Keratinocyte (primary cell): ENCODE results near the gene PRICKLE3. TPM values are rescaled to one million over a fixed set of nuclear protein-coding genes. Genes with fewer than 3 reads are reported as not detected.

ENCODE experiments used
- DNase-seq: peaks from one replicate; pipeline ENCODE4 v3.0.0-alpha.2; 2011; ENCODE audit warnings: low read depth, missing footprints, low spot score
- FAIRE-seq: peaks from 2 replicates; lab custom pipeline; 2011; peaks lifted over from hg19 to GRCh38; lab: Jason Lieb, UNC
- H2AFZ ChIP-seq: 2 replicates; pipeline ENCODE4 v1.6.0; 2012; ENCODE audit warnings: low read length, control low read depth, inconsistent platforms; ENCODE audit not compliant: control insufficient read depth
- H3K27ac ChIP-seq: 2 replicates; pipeline ENCODE4 v1.5.1; 2011; ENCODE audit warnings: low read length; ENCODE audit not compliant: control insufficient read depth, insufficient read depth
- H3K27me3 ChIP-seq: 3 replicates; pipeline ENCODE4 v1.6.0; 2011; ENCODE audit warnings: low read length; ENCODE audit not compliant: control insufficient read depth, insufficient read depth; ENCODE audit errors: extremely low read depth
- H3K36me3 ChIP-seq, 2 experiments: 2 replicates in 1 of 2; 3 replicates in 1 of 2; pipeline ENCODE4 v1.5.1; 2011; ENCODE audit warnings: low read length in 2 of 2, mild to moderate bottlenecking in 1 of 2; ENCODE audit not compliant: control insufficient read depth in 2 of 2, insufficient read depth in 2 of 2; ENCODE audit errors: extremely low read depth in 1 of 2
- H3K4me1 ChIP-seq: 3 replicates; pipeline ENCODE4 v1.5.1; 2011; ENCODE audit warnings: low read length; ENCODE audit not compliant: control insufficient read depth, insufficient read depth; ENCODE audit errors: extremely low read depth
- H3K4me2 ChIP-seq: 3 replicates; pipeline ENCODE4 v1.6.0; 2011; ENCODE audit warnings: low read depth, low read length; ENCODE audit not compliant: control insufficient read depth, insufficient read depth; ENCODE audit errors: extremely low read depth
- H3K4me3 ChIP-seq, 3 experiments: fragments of 200-600 bp in 1 of 3; sonication (generic) in 1 of 3; 2 replicates in 2 of 3; 3 replicates in 1 of 3; pipeline ENCODE4 v1.5.1; 2011 to 2016; ENCODE audit warnings: low read length in 3 of 3, mild to moderate bottlenecking in 3 of 3, control low read depth in 2 of 3, inconsistent platforms in 1 of 3, low read depth in 1 of 3, mixed read lengths in 1 of 3, mixed run types in 1 of 3, moderate library complexity in 1 of 3; ENCODE audit not compliant: control insufficient read depth in 2 of 3, insufficient read depth in 2 of 3; ENCODE audit errors: extremely low read depth in 1 of 3
- H3K79me2 ChIP-seq: 2 replicates; pipeline ENCODE4 v1.6.0; 2012; ENCODE audit warnings: low read length; ENCODE audit not compliant: control insufficient read depth, insufficient read depth
- H3K9ac ChIP-seq: 3 replicates; pipeline ENCODE4 v1.6.0; 2011; ENCODE audit warnings: low read length; ENCODE audit not compliant: control insufficient read depth, insufficient read depth; ENCODE audit errors: extremely low read depth
- H3K9me1 ChIP-seq: 3 replicates; pipeline ENCODE4 v1.6.0; 2011; ENCODE audit warnings: low read length; ENCODE audit not compliant: control insufficient read depth, insufficient read depth; ENCODE audit errors: extremely low read depth
- H3K9me3 ChIP-seq: 2 replicates; pipeline ENCODE4 v1.5.1; 2012; ENCODE audit warnings: low read depth, low read length; ENCODE audit not compliant: control insufficient read depth
- H4K20me1 ChIP-seq: 3 replicates; pipeline ENCODE4 v1.6.0; 2011; ENCODE audit warnings: low read length; ENCODE audit not compliant: control insufficient read depth, insufficient read depth; ENCODE audit errors: extremely low read depth
- CTCF ChIP-seq, 3 experiments: IDR thresholded peaks in 1 of 3; conservative IDR thresholded peaks in 1 of 3; optimal IDR thresholded peaks in 1 of 3; 2 replicates in 2 of 3; 3 replicates in 1 of 3; pipeline versions ENCODE3 to v1.5.1; 2011; ENCODE audit warnings: low read length in 3 of 3, mild to moderate bottlenecking in 3 of 3, moderate library complexity in 2 of 3, control low read depth in 1 of 3, inconsistent platforms in 1 of 3; ENCODE audit not compliant: insufficient read depth in 2 of 3; ENCODE audit errors: extremely low read depth in 1 of 3
- EZH2 ChIP-seq: IDR thresholded peaks from one replicate; pipeline ENCODE4 v1.6.1; 2012; ENCODE audit warnings: inconsistent platforms, mild to moderate bottlenecking, low read length, moderate library complexity
- dilution Hi-C: fragments of 300-500 bp; cut with MboI; formaldehyde crosslinking; loops from one replicate; pipeline ENCODE4 v1.7.0; 2020; ENCODE audit warnings: low sequenced_read_pairs; ENCODE audit not compliant: extremely low pct_ligation_motif_present
- polyA plus RNA-seq, 5 experiments: library from polyadenylated mRNA; depleted of rRNA in 3 of 5; stranded (reverse) in 3 of 5; stranded (forward) in 1 of 5; unstranded in 1 of 5; fragments of >200 nt; gene quantifications; 1 replicate in 1 of 5; 2 replicates in 3 of 5; 3 replicates in 1 of 5; pipeline versions ENCODE4 v1.2.1 to v1.2.3, GENCODE V29; 2011 to 2012; ENCODE audit warnings: missing spikeins in 2 of 5, low read depth in 1 of 5, low replicate concordance in 1 of 5

The PRICKLE3 gene
- polyA plus RNA-seq, 1 donor (not counting 4 experiments of a cell fraction or from before 2014, with no cell fraction given), result 8.7 TPM

GRCh38 chrX:49206543-49206942 lies 20.4 kb upstream of the PRICKLE3 start:
- Histone ChIP-seq H3K4me3 (no peak overlapping the region), H3K4me2 (no peak overlapping the region), H3K36me3 (no peaks in the 10 kb centered on the region), H3K9me1 (no peaks in the 10 kb centered on the region), H2AFZ (no peak overlapping the region), H3K9ac (no peak overlapping the region), H3K4me1 (no peaks in the 10 kb centered on the region), H3K27ac (no peak overlapping the region), H3K27me3 (no peaks in the 10 kb centered on the region), H3K9me3 (no peaks in the 10 kb centered on the region), H4K20me1 (no peaks in the 10 kb centered on the region), H3K79me2 (no peaks in the 10 kb centered on the region)
- no peak for FAIRE-seq
- dilution Hi-C loops, result no loop called here
- TF ChIP-seq CTCF (optimal IDR thresholded peaks at IDR 0.05 in 1 of 3, IDR thresholded peaks at IDR 0.05 in 1 of 3, conservative IDR thresholded peaks at IDR 0.05 in 1 of 3; ENCODE audit: extremely low read depth in 1 of 3, insufficient read depth in 2 of 3, low read length in 3 of 3), result no peak
- TF ChIP-seq EZH2, result no peak
- DNase-seq, result no peak

GRCh38 chrX:49205443-49205842 lies 19.3 kb upstream of the PRICKLE3 start:
- no peaks in the 10 kb centered on the region for H3K36me3 ChIP-seq
- no peak overlapping the region for H2AFZ ChIP-seq
- H3K79me2 ChIP-seq, result no peaks in the 10 kb centered on the region
- no peak overlapping the region for H3K4me2 ChIP-seq
- H3K9me1 ChIP-seq, result no peaks in the 10 kb centered on the region
- no peak overlapping the region for H3K4me3 ChIP-seq
- DNase-seq (no peak), FAIRE-seq (no peak)
- no peaks in the 10 kb centered on the region for H4K20me1 ChIP-seq
- no peak overlapping the region for H3K27ac ChIP-seq
- dilution Hi-C loops, result no loop called here
- peaks cover 2% of the 10 kb centered on the region for H3K4me1 ChIP-seq
- no peak overlapping the region for H3K9ac ChIP-seq
- TF ChIP-seq EZH2, result no peak
- TF ChIP-seq CTCF (optimal IDR thresholded peaks at IDR 0.05 in 1 of 3, IDR thresholded peaks at IDR 0.05 in 1 of 3, conservative IDR thresholded peaks at IDR 0.05 in 1 of 3; ENCODE audit: extremely low read depth in 1 of 3, insufficient read depth in 2 of 3, low read length in 3 of 3), result no peak
- no peaks in the 10 kb centered on the region for H3K27me3 ChIP-seq
- H3K9me3 ChIP-seq, result no peaks in the 10 kb centered on the region
